ENCODE results near the gene RNF114.

DNA sequence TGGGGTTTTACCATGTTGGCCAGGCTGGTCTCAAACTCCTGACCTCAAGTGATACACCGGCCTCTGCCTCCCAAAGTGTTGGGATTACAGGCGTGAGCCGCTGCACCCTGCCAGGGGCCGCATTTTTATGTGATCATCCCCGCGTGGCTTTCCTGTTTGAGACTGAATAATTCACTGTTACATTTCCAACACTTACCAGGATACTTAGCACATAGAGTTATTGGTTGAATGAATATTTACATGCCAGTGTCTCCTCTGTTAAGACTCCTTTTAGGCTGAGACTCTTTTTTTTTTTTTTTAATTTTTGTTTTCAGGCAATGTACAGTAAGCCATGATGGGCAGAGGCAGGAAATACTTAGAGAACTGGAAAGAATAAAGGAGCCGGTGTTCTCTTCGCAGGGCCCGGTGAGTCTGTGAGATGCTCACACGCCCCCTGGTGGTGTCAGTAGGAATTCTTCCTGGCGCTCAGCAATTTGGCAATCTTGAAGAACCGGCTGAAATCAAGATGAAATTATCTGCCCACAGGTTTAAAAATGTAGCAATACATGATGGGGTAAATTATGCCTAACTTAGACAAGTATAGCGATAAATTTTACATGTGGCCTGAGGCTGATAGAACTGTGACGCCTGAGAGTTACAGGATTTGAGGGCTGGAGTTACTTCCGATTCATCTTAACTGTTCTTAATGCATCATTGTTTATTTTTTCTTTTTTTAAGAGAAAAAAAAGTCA lies 7.6 kb upstream of the RNF114 start:
- TF ChIP-seq, protein P1, sequence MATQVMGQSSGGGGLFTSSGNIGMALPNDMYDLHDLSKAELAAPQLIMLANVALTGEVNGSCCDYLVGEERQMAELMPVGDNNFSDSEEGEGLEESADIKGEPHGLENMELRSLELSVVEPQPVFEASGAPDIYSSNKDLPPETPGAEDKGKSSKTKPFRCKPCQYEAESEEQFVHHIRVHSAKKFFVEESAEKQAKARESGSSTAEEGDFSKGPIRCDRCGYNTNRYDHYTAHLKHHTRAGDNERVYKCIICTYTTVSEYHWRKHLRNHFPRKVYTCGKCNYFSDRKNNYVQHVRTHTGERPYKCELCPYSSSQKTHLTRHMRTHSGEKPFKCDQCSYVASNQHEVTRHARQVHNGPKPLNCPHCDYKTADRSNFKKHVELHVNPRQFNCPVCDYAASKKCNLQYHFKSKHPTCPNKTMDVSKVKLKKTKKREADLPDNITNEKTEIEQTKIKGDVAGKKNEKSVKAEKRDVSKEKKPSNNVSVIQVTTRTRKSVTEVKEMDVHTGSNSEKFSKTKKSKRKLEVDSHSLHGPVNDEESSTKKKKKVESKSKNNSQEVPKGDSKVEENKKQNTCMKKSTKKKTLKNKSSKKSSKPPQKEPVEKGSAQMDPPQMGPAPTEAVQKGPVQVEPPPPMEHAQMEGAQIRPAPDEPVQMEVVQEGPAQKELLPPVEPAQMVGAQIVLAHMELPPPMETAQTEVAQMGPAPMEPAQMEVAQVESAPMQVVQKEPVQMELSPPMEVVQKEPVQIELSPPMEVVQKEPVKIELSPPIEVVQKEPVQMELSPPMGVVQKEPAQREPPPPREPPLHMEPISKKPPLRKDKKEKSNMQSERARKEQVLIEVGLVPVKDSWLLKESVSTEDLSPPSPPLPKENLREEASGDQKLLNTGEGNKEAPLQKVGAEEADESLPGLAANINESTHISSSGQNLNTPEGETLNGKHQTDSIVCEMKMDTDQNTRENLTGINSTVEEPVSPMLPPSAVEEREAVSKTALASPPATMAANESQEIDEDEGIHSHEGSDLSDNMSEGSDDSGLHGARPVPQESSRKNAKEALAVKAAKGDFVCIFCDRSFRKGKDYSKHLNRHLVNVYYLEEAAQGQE (IDR thresholded peaks at IDR 0.05; ENCODE audit: borderline replicate concordance): peak; percentile 51
- TF ChIP-seq, protein P2, sequence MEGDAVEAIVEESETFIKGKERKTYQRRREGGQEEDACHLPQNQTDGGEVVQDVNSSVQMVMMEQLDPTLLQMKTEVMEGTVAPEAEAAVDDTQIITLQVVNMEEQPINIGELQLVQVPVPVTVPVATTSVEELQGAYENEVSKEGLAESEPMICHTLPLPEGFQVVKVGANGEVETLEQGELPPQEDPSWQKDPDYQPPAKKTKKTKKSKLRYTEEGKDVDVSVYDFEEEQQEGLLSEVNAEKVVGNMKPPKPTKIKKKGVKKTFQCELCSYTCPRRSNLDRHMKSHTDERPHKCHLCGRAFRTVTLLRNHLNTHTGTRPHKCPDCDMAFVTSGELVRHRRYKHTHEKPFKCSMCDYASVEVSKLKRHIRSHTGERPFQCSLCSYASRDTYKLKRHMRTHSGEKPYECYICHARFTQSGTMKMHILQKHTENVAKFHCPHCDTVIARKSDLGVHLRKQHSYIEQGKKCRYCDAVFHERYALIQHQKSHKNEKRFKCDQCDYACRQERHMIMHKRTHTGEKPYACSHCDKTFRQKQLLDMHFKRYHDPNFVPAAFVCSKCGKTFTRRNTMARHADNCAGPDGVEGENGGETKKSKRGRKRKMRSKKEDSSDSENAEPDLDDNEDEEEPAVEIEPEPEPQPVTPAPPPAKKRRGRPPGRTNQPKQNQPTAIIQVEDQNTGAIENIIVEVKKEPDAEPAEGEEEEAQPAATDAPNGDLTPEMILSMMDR (IDR thresholded peaks at IDR 0.05; ENCODE audit: poor library complexity, severe bottlenecking): peak; percentile 91
- peak; percentile 79 for TF ChIP-seq SMC3 (conservative IDR thresholded peaks at IDR 0.05; ENCODE audit: poor library complexity)
- no peak for TF ChIP-seq TAF1 (IDR thresholded peaks at IDR 0.05; ENCODE audit: low read depth)
- TF ChIP-seq POLR2AphosphoS5 (IDR thresholded peaks at IDR 0.05): peak; percentile 26
- TF ChIP-seq EZH2 (IDR thresholded peaks at IDR 0.05; ENCODE audit: borderline replicate concordance, insufficient read depth, low read length, poor library complexity, severe bottlenecking): no peak
- peak; percentile 75 for TF ChIP-seq RAD21 (conservative IDR thresholded peaks at IDR 0.05)
